T-helper 22 cell (primary cell): Measurements from ENCODE around the gene GRK4.

Experiments
- DNase-seq: peaks from one replicate; pipeline ENCODE4 v3.0.0-alpha.2; 2020; ENCODE audit warnings: low read depth

Gene GRK4

GRCh38 chr4:3011456-3012220 lies 48.3 kb downstream of the GRK4 start:
- no peak for DNase-seq

GRCh38 chr4:3013323-3013722 lies 50.0 kb downstream of the GRK4 start:
- no peak for DNase-seq

GRCh38 chr4:3013839-3014350 lies 50.5 kb downstream of the GRK4 start:
- no peak for DNase-seq

GRCh38 chr4:3016961-3017360 lies 53.6 kb downstream of the GRK4 start:
- DNase-seq: no peak

- DNase-seq: no peak
Observed at GRCh38 chr4:3017504-3017903, 54.1 kb downstream of the GRK4 start.

GRCh38 chr4:3019145-3019846 lies 55.9 kb downstream of the GRK4 start:
- DNase-seq: no peak

- no peak for DNase-seq
Observed at GRCh38 chr4:3021127-3021526, 57.8 kb downstream of the GRK4 start.

GRCh38 chr4:3021627-3022026 lies 58.3 kb downstream of the GRK4 start:
- DNase-seq: no peak

- DNase-seq: no peak
Observed at GRCh38 chr4:3022112-3022511, 58.7 kb downstream of the GRK4 start.

- no peak for DNase-seq
Observed at GRCh38 chr4:3022651-3023050, 59.3 kb downstream of the GRK4 start.

GRCh38 chr4:3025881-3026280 lies 62.5 kb downstream of the GRK4 start:
- DNase-seq: no peak

- DNase-seq: no peak
Observed at GRCh38 chr4:3026540-3026939, 63.2 kb downstream of the GRK4 start.

GRCh38 chr4:3029464-3029863 lies 66.1 kb downstream of the GRK4 start:
- no peak for DNase-seq

- no peak for DNase-seq
Observed at GRCh38 chr4:3030566-3031356, 67.4 kb downstream of the GRK4 start.

GRCh38 chr4:3031357-3032082 lies 68.1 kb downstream of the GRK4 start:
- DNase-seq: no peak

GRCh38 chr4:3034231-3034630 lies 70.9 kb downstream of the GRK4 start:
- no peak for DNase-seq

GRCh38 chr4:3035249-3035648 lies 71.9 kb downstream of the GRK4 start:
- DNase-seq: no peak

GRCh38 chr4:3035674-3036073 lies 72.3 kb downstream of the GRK4 start:
- DNase-seq: no peak

- no peak for DNase-seq
Observed at GRCh38 chr4:3036131-3036952, 73.0 kb downstream of the GRK4 start.

GRCh38 chr4:3037957-3038461 lies 74.6 kb downstream of the GRK4 start:
- DNase-seq: no peak
